ENCODE measurements around the gene TBK1. TPM values are rescaled to one million over a fixed set of nuclear protein-coding genes. Genes with fewer than 3 reads are reported as not detected.

Gene TBK1
- total and polyA plus RNA-seq, 9 of the 15 experiments (the other 6 are each of a cell fraction or from before 2014, with no cell fraction given): 20.4 to 42.0 (median 27.8) TPM

GRCh38 chr12:64497484-64497883, 45.6 kb downstream of the TBK1 start (continued):
- TF ChIP-seq RREB1 (CRISPR knock-in tag; IDR thresholded peaks at IDR 0.05) (no peak), TRIM24 (IDR thresholded peaks at IDR 0.05) (no peak)

GRCh38 chr12:64497903-64498302, 46.0 kb downstream of the TBK1 start:
- Histone ChIP-seq H3K79me2 (ENCODE audit: control insufficient read depth, insufficient read depth, low read length) (no peaks in the 10 kb centered on the region), H3K27ac (ENCODE audit: extremely low read depth, low read depth, low read length) (no peak overlapping the region), H3K9ac (ENCODE audit: insufficient read depth in 1 of 2, low read depth in 2 of 2, low read length in 2 of 2) (no peak overlapping the region), H3K4me3 (no peak overlapping the region), H3K4me1 (replicated peaks in 1 of 2; ENCODE audit: control insufficient read depth in 2 of 2, insufficient read depth in 2 of 2, low read length in 2 of 2) (no peaks in the 10 kb centered on the region), H3K9me3 (replicated peaks; ENCODE audit: control insufficient read depth, insufficient read depth, low read depth, low read length) (no peaks in the 10 kb centered on the region), H4K20me1 (replicated peaks; ENCODE audit: control insufficient read depth, insufficient read depth, low read length) (no peaks in the 10 kb centered on the region), H3K9me1 (ENCODE audit: control insufficient read depth, insufficient read depth, low read length) (no peaks in the 10 kb centered on the region), H3K36me3 (ENCODE audit: control insufficient read depth, insufficient read depth, low read length) (peaks cover 69% of the 10 kb centered on the region), H3K27me3 (ENCODE audit: control insufficient read depth in 2 of 2, insufficient read depth in 2 of 2, low read length in 2 of 2) (no peaks in the 10 kb centered on the region), H3K4me2 (ENCODE audit: insufficient read depth, low read length) (no peak overlapping the region), H2AFZ (ENCODE audit: low read depth, low read length) (no peak overlapping the region)
- ATAC-seq (no peak), FAIRE-seq (no peak), DNase-seq (ENCODE audit: extremely low read depth in 1 of 4, low spot score in 3 of 4) (no peak)
- intact Hi-C loops (cut with micrococcal nuclease): no loop called here
- no TSS peak for BruUV-seq (replicated peaks)
- in situ Hi-C loops (cut with MboI): no loop called here
- WGBS (ENCODE audit: insufficient coverage, low coverage, missing lambda C conversion rate): 52% methylated on average over 1 of the region's 1 CpG
- ChIA-PET CTCF (ENCODE audit: low intra/inter-chr PET ratio) (no interaction called here), POLR2A (no interaction called here)
- TF ChIP-seq CBX2 (IDR thresholded peaks at IDR 0.05; ENCODE audit: insufficient read depth, low read length, poor library complexity, severe bottlenecking) (no peak), CCNT2 (IDR thresholded peaks at IDR 0.05; ENCODE audit: borderline replicate concordance, extremely low read depth, insufficient read length, low read depth, low read length) (no peak), ZNF239 (CRISPR knock-in tag; IDR thresholded peaks at IDR 0.05) (no peak), L3MBTL2 (IDR thresholded peaks at IDR 0.05) (no peak), ZNF217 (CRISPR knock-in tag; IDR thresholded peaks at IDR 0.05) (no peak), HMGN3 (IDR thresholded peaks at IDR 0.05; ENCODE audit: borderline replicate concordance, extremely low read depth, insufficient read length, low read depth, low read length) (no peak), RFX1 (IDR thresholded peaks at IDR 0.05) (no peak), ZNF76 (CRISPR knock-in tag; IDR thresholded peaks at IDR 0.05; ENCODE audit: borderline replicate concordance) (no peak), KAT8 (IDR thresholded peaks at IDR 0.05; ENCODE audit: low read depth) (no peak), HDGF (IDR thresholded peaks at IDR 0.05) (no peak), E2F4 (CRISPR knock-in tag; IDR thresholded peaks at IDR 0.05; ENCODE audit: low read depth) (no peak), SNIP1 (IDR thresholded peaks at IDR 0.05; ENCODE audit: low read depth) (no peak), ZC3H11A (IDR thresholded peaks at IDR 0.05; ENCODE audit: low read depth, low read length) (no peak)
